GM12878 (cell line): ENCODE results near the gene MAP3K10. TPM values are rescaled to one million over a fixed set of nuclear protein-coding genes. Genes with fewer than 3 reads are reported as not detected.

Experiments used
- ATAC-seq: fragments of 200-7000 bp; cut with Tn5 transposase; 3 replicates; pipeline ENCODE4 v1.9.1; 2020; ENCODE audit warnings: mild to moderate bottlenecking, moderate library complexity
- BruUV-seq: library from RNA; stranded (reverse); fragments of 400-500 nt; replicated peaks from 2 replicates; lab custom pipeline; 2021; lab: Mats Ljungman, UMichigan
- CTCF ChIA-PET: fragments of 300-600 bp; sonication (Branson Sonifier 250); formaldehyde crosslinking; extraction: SDS; loops from one replicate; lab custom pipeline; 2021; ENCODE audit warnings: inconsistent platforms; lab: Yijun Ruan, JAX
- POLR2A ChIA-PET: fragments of 350-600 bp; formaldehyde crosslinking; extraction: SDS; loops from one replicate; lab custom pipeline; 2021; ENCODE audit warnings: inconsistent platforms; lab: Charles Lee
- RAD21 ChIA-PET: fragments of 300-600 bp; sonication (Branson Sonifier 250); formaldehyde crosslinking; loops from one replicate; lab custom pipeline; 2023; ENCODE audit warnings: antibody characterized with exemption; ENCODE audit not compliant: unreplicated experiment; lab: Charles Lee
- SMC1A ChIA-PET: fragments of 300-600 bp; sonication (Branson Sonifier 250); formaldehyde crosslinking; loops from one replicate; lab custom pipeline; 2023; ENCODE audit not compliant: unreplicated experiment, uncharacterized antibody; lab: Charles Lee
- DNase-seq: peaks from one replicate; pipeline ENCODE4 v3.0.0-alpha.2; 2011; ENCODE audit warnings: low read depth, low spot score
- FAIRE-seq: peaks from 3 replicates; lab custom pipeline; 2011; peaks lifted over from hg19 to GRCh38; lab: Jason Lieb, UNC
- H2AFZ ChIP-seq: 2 replicates; pipeline ENCODE4 v1.6.0; 2011; ENCODE audit warnings: low read depth, low read length, control low read depth; ENCODE audit not compliant: control insufficient read depth
- H3K27ac ChIP-seq: 2 replicates; pipeline ENCODE4 v1.5.1; 2011; ENCODE audit warnings: control low read depth; ENCODE audit not compliant: control insufficient read depth, insufficient read depth
- H3K27me3 ChIP-seq, 2 experiments: replicated peaks in 1 of 2; 2 replicates each; pipeline versions ENCODE4 v1.6.0 to v1.6.1; 2011; ENCODE audit warnings: low read length in 1 of 2; ENCODE audit not compliant: control insufficient read depth in 2 of 2, insufficient read depth in 2 of 2
- H3K36me3 ChIP-seq, 2 experiments: 2 replicates each; pipeline ENCODE4 v1.5.1; 2011; ENCODE audit warnings: low read length in 1 of 2; ENCODE audit not compliant: control insufficient read depth in 2 of 2, insufficient read depth in 2 of 2
- H3K4me1 ChIP-seq: 2 replicates; pipeline ENCODE4 v1.6.1; 2011; ENCODE audit warnings: mild to moderate bottlenecking, low read length, moderate library complexity, mixed read lengths; ENCODE audit not compliant: control insufficient read depth, insufficient read depth
- H3K4me2 ChIP-seq: 2 replicates; pipeline ENCODE4 v1.6.0; 2011; ENCODE audit warnings: control low read depth; ENCODE audit not compliant: control insufficient read depth, insufficient read depth
- H3K4me3 ChIP-seq: fragments of 200-600 bp; sonication (generic); 2 replicates; pipeline ENCODE4 v1.5.1; 2016
- H3K79me2 ChIP-seq: 2 replicates; pipeline ENCODE4 v1.6.0; 2011; ENCODE audit warnings: low read length; ENCODE audit not compliant: control insufficient read depth, insufficient read depth
- H3K9ac ChIP-seq: 2 replicates; pipeline ENCODE4 v1.8.0; 2011; ENCODE audit warnings: low read length, control low read depth, mixed read lengths; ENCODE audit not compliant: control insufficient read depth, insufficient read depth
- H3K9me3 ChIP-seq: replicated peaks from 3 replicates; pipeline ENCODE4 v1.5.1; 2011; ENCODE audit warnings: mild to moderate bottlenecking, low read length; ENCODE audit not compliant: control insufficient read depth, insufficient read depth
- H4K20me1 ChIP-seq: 2 replicates; pipeline ENCODE4 v1.6.0; 2011; ENCODE audit not compliant: control insufficient read depth, insufficient read depth
- SIX5 ChIP-seq: IDR thresholded peaks from 2 replicates; pipeline ENCODE4 v1.6.1; 2011; ENCODE audit warnings: mild to moderate bottlenecking, low read depth, low read length, moderate library complexity; ENCODE audit not compliant: severe bottlenecking
- SMAD5 ChIP-seq: IDR thresholded peaks from 2 replicates; pipeline ENCODE4 v1.6.1; 2016; ENCODE audit warnings: antibody characterized with exemption, low read depth
- SUPT20H ChIP-seq: IDR thresholded peaks from 2 replicates; pipeline ENCODE4 v1.6.1; 2011; ENCODE audit warnings: low read depth, mild to moderate bottlenecking, low read length, moderate library complexity, borderline replicate concordance; ENCODE audit not compliant: control insufficient read depth
- TAF1 ChIP-seq: IDR thresholded peaks from 2 replicates; pipeline ENCODE4 v1.6.1; 2011; ENCODE audit warnings: mild to moderate bottlenecking, low read depth, low read length, borderline replicate concordance
- ZZZ3 ChIP-seq: IDR thresholded peaks from 2 replicates; pipeline ENCODE4 v1.6.1; 2011; ENCODE audit warnings: low read depth; ENCODE audit not compliant: control insufficient read depth, insufficient read length
- WGBS: methylation state at CpG from one replicate; pipeline ENCODE4 v1.1.6; 2016; ENCODE audit warnings: low lambda C conversion rate; ENCODE audit not compliant: insufficient replicate concordance, insufficient coverage; ENCODE audit errors: missing lambda C conversion rate; 5-methylcytosine and 5-hydroxymethylcytosine counted together
- in situ Hi-C: fragments of 300-500 bp; cut with MboI; formaldehyde crosslinking; loops from 9 replicates; pipeline ENCODE4 v1.14.3; 2018; ENCODE audit warnings: mixed read lengths
- intact Hi-C: fragments of 100-400 bp; cut with micrococcal nuclease; formaldehyde crosslinking; loops from one replicate; pipeline ENCODE4 v1.14.2; 2022; ENCODE audit not compliant: unreplicated experiment
- polyA plus RNA-seq, 11 experiments: library from polyadenylated mRNA; depleted of rRNA in 4 of 11; unstranded in 6 of 11; stranded (reverse) in 5 of 11; fragments of >200 nt; fragmentation: Nextera tagmentation in 4 of 11; fragmentation: Illumina TruSeq in 1 of 11; extraction: Ambion mirVana in 4 of 11; extraction: Trizol in 1 of 11; gene quantifications; 1 replicate in 1 of 11; 2 replicates in 10 of 11; pipeline versions ENCODE4 v1.2.1 to v1.2.3, GENCODE V29; 2011 to 2016; ENCODE audit warnings: inconsistent platforms in 2 of 11, missing spikeins in 2 of 11, low read depth in 1 of 11
- total RNA-seq, 4 experiments: library from RNA; depleted of rRNA in 3 of 4; stranded (reverse); fragments of >200 nt in 3 of 4; fragmentation: Illumina TruSeq in 1 of 4; extraction: Trizol in 1 of 4; gene quantifications; 2 replicates each; pipeline versions ENCODE4 v1.2.1 to v1.2.3, GENCODE V29; 2013 to 2021
- TF ChIP-seq, protein P1 (sequence below): fragments of 450-650 bp; IDR thresholded peaks from 2 replicates; pipeline ENCODE4 v1.6.1; 2018; ENCODE audit warnings: mild to moderate bottlenecking, low read depth, moderate library complexity; ENCODE audit not compliant: partially characterized antibody

The MAP3K10 gene
- total and polyA plus RNA-seq, 10 of the 15 experiments (the other 5 are each of a cell fraction or from before 2014, with no cell fraction given): 0.11 to 16.6 (median 2.6) TPM

GRCh38 chr19:40257096-40257517 is 65.9 kb downstream of the MAP3K10 start:
- WGBS: 63% methylated on average over 7 of the region's 9 CpGs
- Histone ChIP-seq H2AFZ (no peak overlapping the region), H3K79me2 (peaks cover 5% of the 10 kb centered on the region), H3K4me2 (no peak overlapping the region), H3K9me3 (no peaks in the 10 kb centered on the region), H3K27me3 (no peaks in the 10 kb centered on the region), H3K36me3 (peaks cover 21 to 26% of the 10 kb centered on the region in 2 experiments), H4K20me1 (no peaks in the 10 kb centered on the region), H3K4me1 (no peaks in the 10 kb centered on the region), H3K27ac (no peak overlapping the region), H3K4me3 (no peak overlapping the region), H3K9ac (no peak overlapping the region)
- ChIA-PET SMC1A (no interaction called here), RAD21 (no interaction called here), CTCF (no interaction called here), POLR2A (interaction anchor here (0.7 kb wide), 1 partner anchor 1611 kb away, joined by 3 read pairs; no protein-coding TSS in a partner anchor)
- FAIRE-seq (no peak), DNase-seq (no peak), ATAC-seq (no peak)
- intact Hi-C loops (no loop called here), in situ Hi-C loops (no loop called here)
- TF ChIP-seq TAF1: no peak
- TF ChIP-seq, protein P1, sequence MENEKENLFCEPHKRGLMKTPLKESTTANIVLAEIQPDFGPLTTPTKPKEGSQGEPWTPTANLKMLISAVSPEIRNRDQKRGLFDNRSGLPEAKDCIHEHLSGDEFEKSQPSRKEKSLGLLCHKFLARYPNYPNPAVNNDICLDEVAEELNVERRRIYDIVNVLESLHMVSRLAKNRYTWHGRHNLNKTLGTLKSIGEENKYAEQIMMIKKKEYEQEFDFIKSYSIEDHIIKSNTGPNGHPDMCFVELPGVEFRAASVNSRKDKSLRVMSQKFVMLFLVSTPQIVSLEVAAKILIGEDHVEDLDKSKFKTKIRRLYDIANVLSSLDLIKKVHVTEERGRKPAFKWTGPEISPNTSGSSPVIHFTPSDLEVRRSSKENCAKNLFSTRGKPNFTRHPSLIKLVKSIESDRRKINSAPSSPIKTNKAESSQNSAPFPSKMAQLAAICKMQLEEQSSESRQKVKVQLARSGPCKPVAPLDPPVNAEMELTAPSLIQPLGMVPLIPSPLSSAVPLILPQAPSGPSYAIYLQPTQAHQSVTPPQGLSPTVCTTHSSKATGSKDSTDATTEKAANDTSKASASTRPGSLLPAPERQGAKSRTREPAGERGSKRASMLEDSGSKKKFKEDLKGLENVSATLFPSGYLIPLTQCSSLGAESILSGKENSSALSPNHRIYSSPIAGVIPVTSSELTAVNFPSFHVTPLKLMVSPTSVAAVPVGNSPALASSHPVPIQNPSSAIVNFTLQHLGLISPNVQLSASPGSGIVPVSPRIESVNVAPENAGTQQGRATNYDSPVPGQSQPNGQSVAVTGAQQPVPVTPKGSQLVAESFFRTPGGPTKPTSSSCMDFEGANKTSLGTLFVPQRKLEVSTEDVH: no peak
- TF ChIP-seq SMAD5: no peak
- TF ChIP-seq ZZZ3: no peak
- no peak for TF ChIP-seq SIX5
- no peak for TF ChIP-seq SUPT20H
- BruUV-seq: no TSS peak
